NOMO-1 (cell line): ENCODE measurements around the gene HSD17B11.
"Not testable (repeated sequence)": the region's sequence is repeated elsewhere in the genome, so short reads cannot be mapped to it uniquely, and the experiment has no call there.

Source experiments
- DNase-seq, 2 experiments: peaks; one replicate each; lab custom pipeline; 2025; ENCODE audit not compliant: unreplicated experiment in 2 of 2; lab: John Stamatoyannopoulos, UW

HSD17B11 gene

DNA sequence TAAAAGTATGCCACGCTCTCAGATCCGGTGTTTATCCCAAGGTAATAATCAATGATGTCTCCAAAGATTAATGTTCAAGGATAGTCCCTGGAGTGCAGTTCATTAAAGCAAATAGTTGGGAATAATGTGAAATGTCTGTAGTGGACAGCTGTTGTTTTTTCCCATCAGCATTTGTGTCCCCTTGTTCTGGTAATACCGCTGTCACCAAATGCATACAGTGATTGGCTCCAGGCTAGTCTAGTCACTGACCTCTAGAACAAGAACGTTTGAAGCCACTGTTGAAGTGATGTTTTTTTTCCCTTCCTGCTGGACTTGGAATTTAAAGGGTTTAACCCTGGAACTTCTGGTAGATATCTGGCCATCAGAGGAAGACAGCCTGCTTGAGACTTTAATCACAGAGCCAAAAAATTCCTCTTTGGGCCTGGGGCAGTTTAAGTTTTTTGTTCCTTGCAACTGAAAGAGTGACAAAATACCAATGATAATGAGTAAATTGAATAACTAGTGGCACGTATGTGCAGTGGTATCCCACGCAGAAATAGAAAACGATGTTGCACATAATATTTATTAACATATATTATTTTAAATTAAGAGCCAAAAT lies 30.6 kb downstream of the HSD17B11 start:
- DNase-seq, result no peak

DNA sequence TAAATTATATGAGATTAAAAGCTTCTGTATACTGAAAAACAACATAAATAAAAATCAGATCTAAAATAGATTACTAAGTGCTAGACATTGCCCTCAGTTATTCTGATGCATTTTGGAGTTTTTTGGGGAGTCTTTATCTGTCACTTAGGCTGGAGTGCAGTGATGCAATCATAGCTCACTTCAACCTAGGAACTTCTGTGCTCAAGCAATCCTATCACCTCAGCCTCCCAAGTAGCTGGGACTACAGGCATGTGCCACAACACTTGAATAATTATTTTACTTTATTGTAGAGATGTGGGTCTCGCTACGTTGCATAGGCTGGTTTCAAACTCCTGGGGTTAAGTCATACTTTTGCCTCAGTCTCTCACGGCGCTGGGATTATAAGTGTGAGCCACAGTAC lies 31.7 kb downstream of the HSD17B11 start:
- DNase-seq, result no peak

DNA sequence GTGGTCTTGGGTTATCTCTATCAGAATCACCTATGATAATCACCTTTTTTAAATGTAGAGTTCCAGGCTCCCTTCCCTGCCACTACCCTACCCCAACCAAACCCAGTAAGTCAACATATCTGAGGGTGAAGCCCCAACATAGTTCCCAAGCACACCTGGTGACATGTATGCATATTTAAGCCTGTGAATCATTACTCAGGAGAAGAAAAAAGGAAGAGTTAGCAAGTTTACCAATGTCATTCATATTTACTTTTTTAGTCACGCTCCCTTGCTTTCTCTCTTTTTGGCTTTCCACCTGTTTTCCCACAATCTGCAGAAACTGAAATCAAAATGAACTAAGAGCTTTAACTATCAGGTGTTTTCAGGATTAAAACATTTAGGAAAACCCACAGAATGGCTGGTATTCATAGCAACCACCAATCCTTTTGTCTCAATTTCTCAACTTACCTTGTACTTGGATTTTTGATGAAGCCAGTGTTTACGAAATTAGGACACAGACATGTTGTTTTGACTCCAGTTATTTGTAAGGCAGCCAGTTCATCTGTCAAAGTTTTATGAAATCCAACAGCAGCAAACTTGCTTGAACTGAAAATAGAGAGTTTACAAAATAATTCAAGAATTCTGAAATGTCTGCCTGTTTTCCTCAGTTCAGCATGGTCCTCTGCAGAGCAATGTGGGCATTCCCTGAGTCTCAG lies 34.0 kb downstream of the HSD17B11 start:
- DNase-seq, result no peak

DNA sequence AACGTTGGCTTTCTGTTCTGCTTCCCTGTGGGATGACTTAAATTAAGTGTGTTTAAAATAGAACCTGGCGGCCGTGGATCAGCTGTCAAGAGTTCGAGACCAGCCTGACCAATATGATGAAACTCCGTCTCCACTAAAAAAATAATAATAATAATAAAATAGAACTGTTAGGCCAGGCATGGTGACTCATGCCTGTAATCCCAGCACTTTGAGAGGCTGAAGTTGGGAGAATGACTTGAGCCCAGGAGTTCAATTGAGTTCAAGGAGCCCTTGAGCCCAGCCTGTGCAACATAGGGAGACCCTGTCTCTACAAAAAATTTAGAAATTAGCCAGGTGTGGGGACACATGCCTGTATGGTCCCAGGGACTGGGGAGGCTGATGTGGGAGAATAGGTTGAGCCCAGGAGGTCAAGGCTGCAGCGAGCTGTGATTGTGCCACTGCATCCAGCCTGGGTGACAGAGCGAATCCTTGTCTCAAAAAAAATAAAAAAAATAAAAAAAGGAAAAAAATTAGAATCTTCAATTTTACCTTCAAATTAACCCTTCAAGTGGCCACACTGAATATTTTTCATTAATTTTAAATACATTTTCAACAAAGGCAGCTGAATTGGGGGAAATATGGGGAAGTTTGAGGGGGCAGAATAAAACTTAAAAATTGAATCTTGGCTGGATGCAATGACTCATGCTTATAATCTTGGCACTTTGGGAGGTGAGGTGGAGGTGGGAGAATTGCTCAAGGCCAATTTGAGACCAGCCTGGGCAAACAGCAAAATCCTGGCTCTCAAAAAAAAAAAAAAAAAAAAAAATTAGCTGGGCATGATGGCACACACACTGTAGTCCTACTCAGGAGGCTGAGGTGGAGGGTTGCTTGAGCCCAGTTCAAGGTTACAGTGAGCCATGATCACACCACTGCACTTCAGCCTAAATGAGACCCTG lies 36.6 kb downstream of the HSD17B11 start:
- no peak for DNase-seq

DNA sequence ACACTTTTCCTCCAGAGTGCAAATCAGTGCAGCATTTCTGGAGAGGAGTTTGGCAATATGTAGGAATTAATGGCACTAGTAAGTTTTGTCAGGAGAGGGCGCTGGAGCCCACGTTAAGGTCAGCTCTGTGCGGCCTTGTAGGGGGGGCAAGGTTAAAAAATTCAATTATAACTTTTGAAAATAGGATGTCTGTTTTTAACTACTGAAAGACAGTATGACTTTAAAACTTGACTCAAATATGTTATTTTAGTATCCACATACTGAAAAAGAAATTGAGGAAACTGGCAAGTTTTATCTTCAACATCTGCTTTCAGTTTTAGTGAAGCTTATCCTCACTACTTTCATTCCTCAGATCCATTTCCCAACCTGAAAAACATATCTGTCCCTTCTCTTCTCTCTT lies 37.4 kb downstream of the HSD17B11 start:
- no peak for DNase-seq

DNA sequence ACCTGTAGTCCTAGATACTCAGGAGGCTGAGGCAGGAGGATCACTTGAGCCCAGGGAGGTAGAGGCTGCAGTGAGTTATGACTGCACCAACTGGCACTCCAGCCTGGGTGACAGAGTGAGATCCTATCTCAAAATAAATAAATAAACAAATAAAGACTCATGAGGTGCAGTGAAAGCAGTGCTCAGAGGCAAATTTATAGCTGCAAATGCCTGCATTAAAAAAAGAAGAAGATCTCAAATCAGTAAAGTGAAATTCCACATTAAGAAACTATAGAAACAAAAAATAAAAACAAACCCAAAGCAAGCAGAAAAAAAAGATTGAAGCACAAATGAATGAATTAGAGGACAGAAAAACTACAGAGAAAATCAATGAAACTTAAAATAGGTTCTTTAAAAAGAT lies 45.8 kb downstream of the HSD17B11 start:
- no peak for DNase-seq

DNA sequence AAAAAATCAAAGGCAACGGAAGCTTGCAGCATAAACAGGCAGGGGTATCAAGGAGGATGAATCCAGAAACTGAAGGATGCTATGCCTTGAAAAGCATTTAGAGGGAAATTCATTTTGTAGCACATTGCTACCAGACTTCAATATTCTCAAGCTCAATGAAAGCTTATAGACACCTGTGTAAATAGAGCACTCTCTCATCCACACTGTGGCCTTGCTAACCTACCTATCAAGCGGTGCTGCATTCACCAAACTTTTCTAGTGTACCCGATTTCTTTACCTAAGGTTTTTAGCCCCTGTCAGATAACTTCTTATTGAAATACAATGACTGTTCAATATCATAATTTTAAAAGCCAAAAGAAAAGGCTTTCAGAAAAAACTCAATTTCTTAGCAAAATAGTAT lies 48.1 kb downstream of the HSD17B11 start:
- DNase-seq, result no peak

DNA sequence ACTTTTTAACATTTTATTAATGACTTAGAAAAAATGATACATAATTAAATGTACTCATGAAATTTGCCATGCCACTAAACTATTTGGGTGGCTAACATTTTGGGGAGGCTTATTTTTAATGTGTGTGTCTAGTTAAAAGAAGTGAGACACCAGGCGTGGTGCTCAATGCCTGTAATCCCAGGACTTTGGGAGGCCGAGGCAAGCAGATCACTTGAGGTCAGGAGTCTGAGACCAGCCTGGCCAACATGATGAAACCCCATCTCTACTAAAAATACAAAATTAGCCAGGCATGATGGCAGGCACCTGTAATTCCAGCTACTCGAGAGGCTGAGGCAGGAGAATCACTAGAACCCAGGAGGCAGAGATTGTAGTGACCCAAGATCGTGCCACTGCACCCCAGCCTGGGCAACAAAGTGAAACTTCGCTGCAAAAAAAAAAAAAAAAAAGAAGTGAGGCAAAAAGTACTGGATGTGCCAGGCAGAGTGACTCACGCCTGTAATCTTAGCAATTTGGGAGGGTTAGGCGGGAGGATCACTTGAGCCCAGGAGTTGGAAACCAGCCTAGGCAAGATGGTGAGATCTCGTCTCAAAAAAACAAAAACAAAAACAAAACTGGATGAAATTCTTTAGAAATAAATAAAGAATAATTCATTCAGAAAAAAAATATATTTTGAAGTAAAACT lies 48.9 kb downstream of the HSD17B11 start:
- not testable (repeated sequence) for DNase-seq

DNA sequence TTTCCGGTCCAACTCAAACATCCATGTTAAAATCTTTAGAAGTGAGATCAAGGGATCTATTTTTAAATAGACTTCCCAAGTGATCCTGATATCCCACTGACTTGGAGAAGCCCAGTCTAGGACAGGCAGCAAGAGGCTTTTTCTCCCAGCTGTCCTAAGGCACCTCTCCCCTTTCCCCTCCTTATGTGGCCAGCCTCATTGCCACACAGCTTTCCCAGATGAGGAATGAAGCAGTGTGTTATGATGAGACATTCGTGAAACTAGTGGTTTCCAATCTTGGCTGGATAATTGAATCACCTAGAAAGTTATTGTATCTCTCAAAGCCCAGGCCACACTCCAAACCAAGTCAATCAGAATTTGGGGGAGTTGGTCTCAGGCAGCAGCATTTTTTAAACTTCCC lies 51.5 kb downstream of the HSD17B11 start:
- DNase-seq, result no peak

DNA sequence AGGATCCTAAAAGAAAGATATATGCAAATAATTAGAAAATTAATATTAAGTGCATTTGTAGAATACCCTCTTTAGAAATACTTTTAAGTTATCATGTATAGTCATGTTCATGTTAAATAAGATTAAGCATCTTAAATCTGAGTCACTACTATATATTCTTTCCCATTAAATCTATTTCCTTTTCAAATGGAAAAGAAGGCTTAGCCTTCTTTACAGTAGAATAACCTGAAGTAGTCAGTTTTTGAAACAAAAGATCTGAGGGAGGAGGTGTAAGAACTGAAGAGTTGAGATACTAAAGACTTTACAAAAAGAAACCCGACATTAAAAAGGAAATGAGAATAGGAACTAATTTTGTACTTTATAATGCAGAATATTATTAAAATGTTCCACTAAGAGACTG lies 53.6 kb downstream of the HSD17B11 start:
- DNase-seq, result no peak

DNA sequence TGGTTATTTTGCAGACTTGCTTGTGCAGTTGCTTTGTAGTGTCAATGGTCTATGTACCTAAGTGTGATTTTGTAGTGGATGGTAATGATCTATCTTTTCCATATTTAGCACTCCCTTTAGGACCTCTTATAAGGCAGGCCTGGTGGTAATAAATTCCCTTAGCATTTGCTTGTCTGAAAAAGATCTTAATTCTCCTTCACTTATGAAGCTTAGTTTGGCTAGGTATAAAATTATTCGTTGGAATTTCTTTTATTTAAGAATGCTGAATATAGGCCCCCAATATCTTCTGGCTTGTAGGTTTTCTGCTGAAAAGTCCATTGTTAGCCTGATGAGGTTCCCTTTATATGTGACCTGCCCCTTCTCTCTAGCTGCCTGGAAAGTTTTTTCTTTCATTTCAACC lies 57.7 kb downstream of the HSD17B11 start:
- DNase-seq, result no peak

DNA sequence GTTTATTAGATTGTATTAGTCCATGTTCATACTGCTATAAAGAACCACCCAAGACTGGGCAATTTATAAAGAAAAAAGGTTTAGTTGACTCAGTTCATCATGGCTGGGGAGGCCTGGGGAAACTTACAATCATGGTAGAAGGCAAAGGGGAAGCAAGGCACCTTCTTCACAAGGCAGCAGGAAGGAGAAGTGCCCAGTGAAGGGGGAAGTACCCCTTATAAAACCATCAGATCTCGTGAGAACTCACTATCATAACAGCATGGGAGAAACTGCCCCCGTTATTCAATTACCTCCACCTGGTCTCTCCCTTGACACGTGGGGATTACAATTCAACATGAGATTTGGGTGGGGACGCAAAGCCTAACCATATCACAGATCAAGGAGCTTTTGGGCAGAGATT lies 60.2 kb downstream of the HSD17B11 start:
- no peak for DNase-seq

DNA sequence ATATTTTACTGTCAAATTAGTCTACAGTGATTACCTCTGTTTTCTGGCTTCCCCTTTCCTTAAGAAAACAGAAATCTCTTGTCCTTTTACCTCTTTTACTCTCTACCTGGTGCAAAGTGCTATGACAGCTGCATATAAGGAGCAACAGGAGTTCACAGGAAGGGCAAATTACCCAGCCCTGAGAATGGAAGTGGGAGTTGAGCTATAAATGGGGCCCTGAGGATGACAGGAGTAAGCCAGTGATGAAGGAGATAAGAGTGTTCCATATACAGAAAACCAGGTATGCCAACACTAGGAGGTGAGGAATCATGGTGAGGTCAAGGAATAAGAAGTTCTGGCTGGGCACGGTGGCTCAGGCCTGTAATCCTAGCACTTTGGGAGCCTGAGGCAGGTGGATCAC lies 63.9 kb downstream of the HSD17B11 start:
- no peak for DNase-seq

DNA sequence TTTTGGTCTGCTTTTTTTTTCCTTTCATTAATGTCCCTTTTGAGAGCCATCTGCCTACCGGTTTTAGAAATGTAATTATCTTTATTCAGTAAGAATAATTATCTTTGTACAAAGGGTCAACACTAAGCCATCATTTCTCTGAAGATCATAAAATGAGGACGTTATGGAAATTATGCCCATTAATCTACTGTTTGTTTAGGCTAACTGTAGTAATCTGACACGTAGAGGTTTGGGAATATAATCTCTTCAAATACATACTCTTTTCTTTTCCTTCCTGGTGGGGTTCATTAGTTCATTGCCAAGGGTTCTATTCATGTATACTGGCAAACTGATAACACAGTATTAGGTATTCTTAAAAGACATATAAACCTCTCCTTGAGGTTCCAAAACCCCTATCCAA lies 64.5 kb downstream of the HSD17B11 start:
- DNase-seq, result no peak

DNA sequence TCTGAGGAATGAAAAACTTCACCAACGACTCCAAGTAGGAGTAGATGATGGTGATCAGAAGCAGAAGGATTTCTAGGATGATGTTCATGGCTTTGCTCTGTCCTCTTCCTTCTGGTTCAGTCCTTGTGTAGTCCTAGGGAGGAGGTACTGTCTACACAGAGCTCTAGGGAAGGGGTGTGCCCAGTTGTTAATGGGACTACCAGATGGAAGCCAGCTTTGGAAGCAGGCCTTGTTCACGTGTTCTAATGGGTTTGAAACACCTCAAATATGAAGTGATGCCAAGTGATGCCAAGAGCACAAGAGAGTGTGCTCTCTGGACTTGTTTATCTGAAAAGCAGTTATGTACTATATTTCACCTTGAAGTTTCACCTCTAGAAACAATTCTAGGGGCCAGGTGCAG lies 68.2 kb downstream of the HSD17B11 start, which contains the start of gene HSD17B13:
Gene HSD17B13 (minus strand): TSS at position 129 of the 400 bp plus-strand sequence. CDS start 41 bp downstream, at position 88.
- no peak for DNase-seq

DNA sequence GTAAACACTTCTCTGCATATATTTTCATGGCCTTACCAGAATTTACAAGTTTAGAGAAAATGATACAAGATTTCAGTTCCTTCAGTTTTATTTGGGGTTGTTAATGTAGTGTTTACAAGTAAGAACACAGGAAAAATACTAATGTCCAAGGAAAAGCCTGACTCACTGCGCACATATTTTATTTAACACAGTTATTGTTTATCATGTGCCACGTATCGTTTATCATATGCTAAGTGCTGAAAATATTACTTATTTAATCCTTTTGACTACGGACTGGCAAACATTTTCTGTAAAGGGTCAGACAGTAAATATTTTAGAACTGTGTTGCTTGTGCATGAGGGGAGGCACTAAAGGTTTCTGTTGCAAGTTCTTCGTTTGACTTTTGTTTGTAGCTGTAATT lies 69.1 kb downstream of the HSD17B11 start:
- DNase-seq, result no peak

DNA sequence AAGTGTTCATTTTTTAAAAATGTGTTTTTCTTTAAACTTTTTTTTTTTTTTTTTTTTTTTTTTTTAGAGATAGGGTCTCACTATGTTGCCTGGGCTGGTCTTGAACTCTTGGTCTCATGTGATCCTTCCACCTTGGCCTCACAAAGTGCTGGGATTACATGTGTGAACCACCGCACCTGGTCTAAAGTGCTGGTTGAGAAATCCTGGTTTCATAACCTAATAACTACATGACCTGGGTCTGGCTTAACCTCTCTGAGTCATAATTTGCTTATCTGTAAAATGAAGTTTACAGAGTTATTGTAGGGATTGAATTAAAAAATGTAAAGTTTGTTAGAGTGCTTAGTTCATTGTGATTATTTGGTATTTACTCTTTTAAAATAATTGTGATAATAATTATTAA lies 73.5 kb downstream of the HSD17B11 start:
- DNase-seq, result no peak

DNA sequence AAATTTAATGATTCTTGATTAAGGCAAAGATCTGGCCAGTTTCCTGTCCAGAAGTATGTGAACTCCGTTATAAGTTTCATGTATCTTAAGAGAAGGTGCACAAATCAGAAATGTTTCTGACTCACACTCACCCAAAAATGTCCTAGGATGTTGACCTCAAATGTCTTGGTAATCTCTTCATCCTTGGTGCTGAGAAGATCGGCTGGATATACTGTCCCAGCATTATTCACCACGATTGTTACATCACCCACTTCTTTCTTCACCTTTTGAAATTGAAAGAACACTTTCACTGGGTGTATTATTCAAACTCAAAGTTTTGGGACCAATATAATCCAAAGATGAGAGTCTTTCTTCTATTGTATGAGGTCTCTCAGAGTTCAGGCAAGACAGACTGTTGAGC lies 74.0 kb downstream of the HSD17B11 start:
- no peak for DNase-seq

DNA sequence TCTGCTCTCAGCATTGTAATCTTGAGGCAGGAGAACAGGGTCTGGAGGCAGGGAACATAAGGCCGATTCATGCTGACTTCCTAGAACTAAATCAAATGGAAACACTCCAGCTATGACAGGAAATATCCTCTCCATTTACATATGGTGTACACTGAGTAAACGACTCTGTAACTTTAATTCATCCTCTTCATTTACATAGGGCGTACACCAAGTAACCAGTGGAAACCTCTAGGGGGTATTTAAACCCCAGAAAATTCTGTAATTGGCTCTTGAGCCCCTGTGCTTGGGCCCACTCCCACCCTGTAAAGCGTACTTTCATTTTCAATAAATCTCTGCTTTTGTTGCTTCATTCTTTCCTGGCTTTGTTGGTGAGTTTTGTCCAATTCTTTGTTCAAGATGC lies 76.0 kb downstream of the HSD17B11 start:
- DNase-seq, result not testable (repeated sequence)

DNA sequence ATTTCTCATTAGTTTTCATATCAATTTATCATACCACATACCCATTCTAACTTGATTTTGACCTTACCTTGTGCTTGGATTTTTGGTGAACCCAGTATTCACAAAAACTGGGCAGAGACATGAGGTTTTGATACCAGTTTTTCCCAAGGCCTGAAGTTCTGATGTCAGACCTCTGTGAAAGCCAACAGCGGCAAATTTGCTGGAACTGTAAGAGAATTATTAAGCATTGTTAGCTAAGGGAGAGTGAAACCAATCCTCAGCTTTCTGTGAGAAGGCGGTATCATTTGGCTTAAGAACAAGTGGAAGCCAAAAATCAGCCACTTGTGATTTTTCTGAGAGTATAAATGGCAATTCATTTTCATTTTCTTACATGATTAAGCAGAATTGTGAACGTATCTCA lies 77.2 kb downstream of the HSD17B11 start:
- no peak for DNase-seq

DNA sequence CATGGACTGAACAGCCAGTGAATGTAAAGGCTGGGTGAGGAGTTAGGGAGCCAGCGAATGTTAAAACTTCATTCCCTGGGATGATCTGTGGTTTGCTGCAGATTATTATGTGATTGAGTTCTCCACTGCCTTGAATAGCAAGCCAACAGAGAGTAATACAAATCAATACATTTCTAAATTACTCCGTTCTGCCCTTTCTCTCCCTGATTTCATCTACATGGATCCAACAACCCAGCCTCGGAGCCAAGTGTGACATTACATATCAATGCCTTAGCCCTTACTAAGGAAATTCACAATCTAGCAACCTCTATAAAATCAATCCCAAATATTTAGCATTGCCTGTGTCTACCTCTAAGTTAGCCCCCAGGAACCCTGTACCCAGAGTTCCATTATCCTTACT lies 79.3 kb downstream of the HSD17B11 start:
- no peak for DNase-seq
